Activated CD8-positive, alpha-beta memory T cell treated with anti-CD3 and anti-CD28 coated beads for 48 hours (primary cell): Measurements from ENCODE around the gene HDAC4.

Experiments
- DNase-seq, 3 experiments: peaks; one replicate each; pipeline ENCODE4 v3.0.0-alpha.2; 2020; ENCODE audit warnings: low read depth in 2 of 3, low spot score in 2 of 3

The HDAC4 gene

DNA sequence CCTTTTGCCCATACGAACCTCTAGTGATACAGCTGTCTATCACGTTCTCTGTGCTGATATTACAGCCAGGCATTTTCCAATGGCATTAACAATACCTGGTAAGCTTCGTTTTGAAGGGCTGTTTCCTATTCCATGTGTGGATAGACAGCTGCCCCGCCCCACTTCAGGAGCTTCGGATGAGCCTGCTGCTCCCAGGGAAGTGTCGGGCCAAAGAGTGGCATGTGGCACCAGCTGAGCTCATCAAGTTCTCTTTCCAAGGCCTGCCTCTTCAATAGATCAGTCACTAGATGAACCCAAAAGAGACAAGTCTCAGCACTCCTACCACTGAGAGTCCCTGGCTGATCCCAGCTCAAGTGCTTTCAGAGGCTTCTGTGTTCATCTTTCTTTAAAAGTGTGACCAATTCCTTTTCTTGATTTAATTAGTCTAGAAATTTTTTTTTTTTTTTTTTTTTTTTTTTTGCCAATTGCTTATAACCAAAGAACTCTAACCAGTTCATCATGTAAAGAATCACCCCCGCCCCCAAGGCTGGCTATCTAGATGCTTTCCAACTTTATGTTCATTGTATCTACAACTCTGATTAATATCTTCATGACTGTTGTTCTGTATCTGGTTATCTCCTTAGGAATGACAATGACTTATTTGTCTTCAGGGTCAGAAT, 46.6 kb downstream of the HDAC4 start:
- no peak for DNase-seq

DNA sequence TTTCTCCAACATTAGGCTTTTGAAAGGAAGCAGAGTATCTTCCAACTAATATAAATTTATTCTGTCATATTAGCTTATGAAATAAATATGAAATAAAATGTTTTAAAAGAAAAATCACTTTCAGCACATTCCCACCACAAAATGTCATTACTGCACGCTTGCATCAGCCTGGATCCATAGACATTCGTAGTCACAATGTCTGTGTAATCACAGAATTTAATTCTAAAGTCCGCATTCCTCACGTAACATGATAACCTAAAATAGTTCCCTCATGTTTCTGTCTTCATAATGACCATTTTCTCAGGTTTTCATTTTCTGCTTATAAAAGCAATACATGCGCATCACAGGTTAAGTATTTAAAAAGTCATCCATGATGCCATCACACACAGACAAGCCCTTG, 47.1 kb downstream of the HDAC4 start:
- DNase-seq = no peak

DNA sequence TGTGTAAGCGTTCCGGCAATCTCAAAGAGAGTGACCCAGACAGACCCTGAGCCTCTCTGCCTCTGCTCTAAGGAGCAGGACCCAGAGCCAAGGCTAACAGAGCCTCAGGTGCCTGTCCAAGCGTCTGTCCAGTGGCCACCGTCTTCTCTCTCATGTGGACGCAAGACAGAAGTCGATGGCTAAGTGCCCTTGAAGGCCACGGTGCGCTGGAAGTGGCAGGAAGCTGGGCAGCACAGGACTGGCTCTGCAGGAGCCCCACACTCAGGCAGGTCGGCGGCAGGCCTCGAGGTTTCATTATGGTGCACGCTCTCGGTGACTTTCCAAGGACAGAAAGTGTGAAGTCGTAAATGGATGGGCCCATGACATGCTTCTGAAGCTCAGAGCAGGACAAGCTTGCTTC, 49.1 kb downstream of the HDAC4 start:
- no peak for DNase-seq

DNA sequence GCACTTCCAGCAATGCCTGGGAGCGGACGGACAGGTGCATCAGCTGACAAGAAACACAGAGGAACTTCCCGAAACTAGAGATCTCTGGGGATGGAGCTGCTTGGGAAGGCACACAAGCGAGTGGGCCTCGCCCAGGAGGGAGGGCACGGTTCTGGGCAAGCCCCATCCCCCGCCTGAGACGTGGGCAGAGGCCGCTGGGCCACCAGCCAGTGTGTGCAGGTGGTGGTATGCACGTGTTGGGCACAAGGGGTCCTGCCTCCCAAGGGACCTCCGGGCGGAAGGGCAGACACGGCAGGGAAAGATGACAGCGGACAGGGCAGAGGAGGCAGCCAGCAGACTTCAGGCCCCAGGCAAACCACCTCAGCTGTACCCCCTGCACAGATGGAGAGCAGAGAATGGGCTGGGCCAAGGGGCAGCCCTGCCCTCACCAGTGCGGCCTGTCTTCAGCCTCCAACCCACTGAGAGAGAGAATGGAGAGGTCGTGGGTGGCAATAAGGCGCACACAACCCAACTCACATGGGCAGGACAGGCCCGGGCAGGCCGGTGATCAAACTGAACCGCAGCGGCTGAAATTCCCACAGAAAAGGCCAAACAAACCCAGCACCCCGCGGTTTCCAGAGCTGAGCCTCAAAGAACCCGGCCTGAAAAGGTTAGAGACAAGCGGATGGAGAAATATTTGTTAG, 51.2 kb downstream of the HDAC4 start:
- DNase-seq = no peak

DNA sequence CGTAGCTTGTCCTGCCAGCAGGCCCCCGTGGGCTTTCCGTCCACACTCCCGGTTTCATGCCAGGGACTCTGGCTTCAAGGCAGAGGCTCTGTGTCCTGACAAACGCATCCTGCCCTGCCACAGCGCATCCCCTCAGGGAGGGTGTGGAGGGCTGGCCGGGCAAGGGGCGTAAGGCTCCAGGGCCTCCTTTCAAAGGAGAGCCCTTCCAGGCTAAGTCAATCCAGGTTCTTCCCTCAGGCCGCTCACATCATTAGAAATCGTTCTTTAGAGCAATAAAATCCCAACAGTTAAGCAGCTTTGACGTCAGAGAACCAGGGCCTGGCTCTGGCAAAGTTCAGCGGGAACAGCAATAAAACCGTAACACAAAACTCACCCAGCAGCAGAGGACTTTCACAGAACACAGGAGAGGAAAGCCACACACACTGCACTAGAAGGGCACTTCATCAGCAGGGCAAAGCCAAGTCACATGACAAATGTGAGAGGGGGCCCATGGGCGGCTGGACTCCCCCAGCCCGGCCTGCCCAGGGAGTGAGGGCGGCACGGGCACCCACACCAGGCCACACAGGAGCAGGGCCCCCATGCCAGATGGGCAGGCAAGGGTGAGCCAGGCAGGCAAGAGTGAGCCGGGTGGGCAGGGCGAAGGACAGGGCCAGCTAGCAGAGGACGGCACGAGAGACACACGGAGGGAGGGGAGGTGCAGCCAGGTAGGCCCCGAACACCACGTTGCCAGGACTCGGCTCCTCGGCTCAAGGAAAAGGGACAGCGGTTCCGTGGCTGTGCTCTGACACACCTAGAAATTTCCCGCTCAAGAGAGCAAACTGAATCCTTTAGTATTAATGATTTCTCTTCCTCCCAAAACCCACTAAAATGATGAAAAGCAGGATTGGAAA, 52.0 kb downstream of the HDAC4 start:
- DNase-seq = no peak

DNA sequence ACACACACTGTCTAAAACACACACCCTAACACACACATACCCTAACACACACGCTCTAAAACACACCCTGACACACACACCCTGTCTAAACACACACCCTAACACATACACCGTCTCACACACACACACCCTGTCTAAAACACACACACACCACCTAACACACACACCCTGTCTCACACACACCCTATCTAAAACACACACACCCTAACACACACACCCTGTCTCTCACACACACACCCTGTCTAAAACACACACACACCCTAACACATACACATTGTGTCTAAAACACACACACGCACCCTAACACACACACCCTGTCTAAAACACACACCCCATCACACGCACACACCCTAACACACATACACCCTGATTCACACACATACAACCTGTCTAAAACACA, 54.1 kb downstream of the HDAC4 start:
- DNase-seq = no peak

DNA sequence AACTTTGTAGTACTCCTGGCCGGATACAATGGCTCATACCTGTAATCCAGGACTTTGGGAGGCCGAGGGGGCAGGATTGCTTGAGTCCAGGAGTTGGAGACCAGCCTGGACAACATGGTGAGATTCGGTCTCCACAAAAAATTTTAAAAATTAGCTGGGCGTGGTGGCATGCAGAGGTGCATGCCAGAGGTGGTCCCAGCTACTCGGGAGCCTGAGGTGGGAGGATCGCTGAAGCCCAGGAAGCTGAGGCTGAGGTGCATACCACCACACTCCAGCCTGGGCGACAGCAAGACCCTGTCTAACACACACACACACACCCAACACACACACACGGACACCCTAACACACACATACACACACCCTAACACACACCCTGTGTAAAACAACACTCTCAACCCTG, 55.6 kb downstream of the HDAC4 start:
- DNase-seq = no peak

DNA sequence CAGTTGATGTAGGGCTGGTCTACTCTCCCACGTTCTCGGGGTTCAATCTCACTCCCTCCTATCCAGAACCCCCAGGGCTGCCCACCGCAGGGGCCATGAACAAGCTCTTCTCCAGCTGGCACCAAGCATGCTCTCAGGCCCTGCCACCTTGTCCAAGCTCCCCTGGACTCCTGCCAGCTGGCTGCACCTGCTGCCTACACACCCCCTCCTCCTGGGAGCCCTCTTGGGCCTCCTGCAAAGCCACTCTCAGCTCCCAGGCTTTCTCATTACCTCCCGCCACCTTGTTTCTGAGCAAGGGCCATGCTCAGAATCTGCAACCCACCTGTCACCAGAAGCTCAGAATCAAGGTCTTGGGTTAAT, 56.0 kb downstream of the HDAC4 start:
- no peak for DNase-seq

GRCh38 chr2:239343946-239344856, 56.6 kb downstream of the HDAC4 start:
- DNase-seq = no peak

DNA sequence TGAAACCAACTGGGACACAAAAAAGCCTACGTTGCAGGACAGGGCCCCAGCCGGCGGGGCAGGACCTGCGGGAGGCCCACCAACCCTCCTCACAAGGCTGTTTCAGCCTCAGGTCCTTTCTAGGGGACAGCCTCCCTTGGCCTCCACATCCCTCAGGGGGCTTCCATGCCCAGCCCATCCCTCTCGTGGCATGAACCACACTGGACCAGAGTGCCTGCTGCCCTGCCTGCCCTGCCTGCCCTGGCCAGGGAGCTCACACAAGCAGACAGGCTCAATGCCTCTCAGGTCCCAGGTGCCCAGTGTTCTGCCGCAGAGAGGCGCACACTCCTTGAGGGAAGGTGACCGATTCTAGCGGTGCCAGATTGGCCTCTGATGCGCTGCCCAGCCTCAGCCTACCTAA, 57.4 kb downstream of the HDAC4 start:
- no peak for DNase-seq

DNA sequence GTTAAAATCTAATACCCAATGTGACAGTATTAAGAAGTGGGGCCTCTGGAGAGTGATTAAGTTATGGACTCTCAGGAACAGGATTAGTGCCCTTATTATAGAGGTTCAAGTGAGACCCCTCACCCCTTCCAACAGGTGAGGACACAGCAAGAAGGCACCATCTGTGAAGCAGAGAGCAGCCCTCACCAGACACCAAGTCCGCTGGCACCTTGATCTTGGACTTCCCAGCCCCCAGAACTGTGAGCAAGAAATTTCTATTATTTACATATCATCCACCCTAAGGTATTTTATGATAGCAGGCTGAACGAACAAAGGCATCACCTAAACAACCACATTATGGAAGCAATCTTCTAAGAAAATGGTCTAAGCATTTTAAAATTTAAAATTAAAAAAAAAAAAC, 59.0 kb downstream of the HDAC4 start:
- DNase-seq = no peak

GRCh38 chr2:239341146-239341732, 59.6 kb downstream of the HDAC4 start:
- no peak for DNase-seq

- DNase-seq = no peak
These were observed 60.9 kb downstream of the HDAC4 start for GRCh38 chr2:239339726-239340601.

DNA sequence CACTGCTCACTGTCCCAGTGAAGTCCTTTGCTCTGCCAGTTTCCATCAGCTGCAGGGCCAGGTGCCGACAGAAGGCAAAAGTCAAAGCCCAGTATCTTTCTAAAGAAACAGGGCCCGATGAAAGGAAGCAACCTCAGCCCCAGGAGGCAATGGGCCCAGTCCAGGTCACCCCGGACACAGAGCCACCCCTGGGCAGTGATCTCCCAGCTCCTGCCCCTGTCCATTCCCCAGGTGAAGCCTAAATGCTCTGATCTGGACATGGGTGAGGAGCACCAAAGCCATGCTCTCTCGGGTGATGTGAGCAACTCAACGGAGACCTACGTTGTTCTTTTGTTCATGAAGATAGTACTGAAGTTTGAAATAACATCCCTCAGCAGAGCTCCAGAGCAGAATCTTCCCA, 61.6 kb downstream of the HDAC4 start:
- DNase-seq = no peak

GRCh38 chr2:239337877-239338484, 62.8 kb downstream of the HDAC4 start:
- DNase-seq = no peak

DNA sequence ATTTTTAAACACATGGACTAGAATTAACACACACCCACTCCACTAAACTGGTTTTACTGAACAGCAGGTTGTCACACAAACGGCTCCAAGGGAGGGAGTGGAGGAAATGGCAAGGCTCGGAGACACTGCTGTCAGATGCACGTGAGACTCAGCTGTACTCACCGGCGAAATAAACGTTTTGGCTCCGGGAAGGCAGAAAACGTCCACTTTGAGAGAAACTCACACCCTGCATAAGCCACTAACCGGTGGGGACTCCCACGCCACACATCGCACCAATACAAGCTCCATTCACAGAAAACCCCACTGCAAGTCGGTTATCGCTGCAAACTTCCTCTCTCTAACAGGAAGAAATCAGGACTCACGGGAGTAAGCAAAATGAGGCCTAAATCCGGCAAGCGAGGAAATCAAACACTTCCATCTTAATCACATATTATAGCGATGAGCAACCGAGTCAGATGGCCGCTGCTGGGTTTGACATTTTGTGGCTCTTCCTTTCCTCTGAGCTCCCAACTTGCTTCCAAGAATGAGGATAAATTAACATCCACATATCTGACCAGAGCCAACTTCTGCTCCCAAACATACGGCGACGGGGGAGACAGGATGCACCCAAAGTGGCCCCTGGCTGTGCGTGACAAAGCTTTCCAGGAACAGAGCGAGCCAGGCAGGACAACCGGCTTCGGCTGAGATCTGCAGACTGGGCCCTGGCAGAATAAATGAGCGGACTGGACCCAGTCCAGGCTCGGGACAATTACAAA, 63.5 kb downstream of the HDAC4 start:
- no peak for DNase-seq

- no peak for DNase-seq
These were observed 69.3 kb downstream of the HDAC4 start for GRCh38 chr2:239331560-239331959.

DNA sequence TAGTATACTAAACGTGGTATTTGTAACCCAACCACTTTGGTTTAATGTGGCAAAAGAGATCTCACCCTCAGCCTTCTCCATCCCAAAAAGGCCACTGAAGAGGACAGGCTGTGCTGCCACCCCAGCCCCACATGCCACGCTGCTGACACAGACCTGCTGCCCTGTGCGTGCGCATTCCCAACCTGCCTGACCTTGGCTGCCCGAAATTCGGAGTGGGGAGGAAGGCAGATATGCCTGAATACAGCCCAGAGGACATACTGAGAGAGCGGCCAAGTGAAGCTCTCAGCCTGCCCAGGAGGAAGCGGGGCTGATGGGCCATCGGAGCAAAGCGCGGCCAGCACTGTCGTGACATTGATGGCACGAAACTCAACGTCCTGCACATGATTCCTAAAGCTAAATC, 70.0 kb downstream of the HDAC4 start:
- no peak for DNase-seq
